Measurements from ENCODE around the gene EFCAB6.

- TF ChIP-seq EP300 (IDR thresholded peaks at IDR 0.05) (no peak), POLR2AphosphoS5 (IDR thresholded peaks at IDR 0.05) (no peak)
Observed at GRCh38 chr22:43819421-43819921, 7.4 kb upstream of the EFCAB6 start.
